Measurements from ENCODE around the gene FXYD2. TPM values are rescaled to one million over a fixed set of nuclear protein-coding genes. Genes with fewer than 3 reads are reported as not detected.

FXYD2 gene
- total and polyA plus RNA-seq, 2 donors from 2014 or later, result 2,527 to 9,664 TPM

- peak; percentile 73 to 90 (median 83) for DNase-seq
- Histone ChIP-seq H3K9ac (ENCODE audit: low read length in 3 of 3) (no peak overlapping the region), H3K27me3 (ENCODE audit: control insufficient read depth, insufficient read depth, low read length) (no peaks in the 10 kb centered on the region), H3K27ac (ENCODE audit: low read depth in 2 of 2, low read length in 2 of 2) (no peak overlapping the region), H3K4me3 (ENCODE audit: low read length in 3 of 3) (no peak overlapping the region), H3K9me3 (ENCODE audit: control insufficient read depth in 2 of 3, insufficient read depth in 1 of 3, low read length in 3 of 3) (no peaks in the 10 kb centered on the region), H3K4me1 (ENCODE audit: control insufficient read depth in 2 of 3, insufficient read depth in 2 of 3, low read depth in 1 of 3, low read length in 3 of 3) (peaks cover 0 to 5% (median 0%) of the 10 kb centered on the region in 3 donors), H3K36me3 (ENCODE audit: control insufficient read depth in 2 of 3, insufficient read depth in 3 of 3, low read length in 3 of 3) (peaks cover 0 to 2% (median 0%) of the 10 kb centered on the region in 3 donors)
- intact Hi-C loops (cut with DNase I), result no loop called here
- peak; percentile 91 for TF ChIP-seq CTCF (IDR thresholded peaks at IDR 0.05; ENCODE audit: borderline replicate concordance, extremely low read depth, insufficient read depth)
- FAIRE-seq, result no peak
These were observed 16.8 kb downstream of the FXYD2 start for GRCh38 chr11:117807482-117808327.

- H3K36me3 ChIP-seq (ENCODE audit: control insufficient read depth in 2 of 3, insufficient read depth in 3 of 3, low read length in 3 of 3), result peaks cover 0 to 8% (median 0%) of the 10 kb centered on the region in 3 donors
- H3K4me3 ChIP-seq (ENCODE audit: low read length in 3 of 3), result no peak overlapping the region
- FAIRE-seq, result no peak
- peak in 1 of 5 donors; percentile 59 for DNase-seq
- H3K9me3 ChIP-seq (ENCODE audit: control insufficient read depth in 2 of 3, insufficient read depth in 1 of 3, low read length in 3 of 3), result no peaks in the 10 kb centered on the region
- no peak overlapping the region for H3K27ac ChIP-seq (ENCODE audit: low read depth in 2 of 2, low read length in 2 of 2)
- no peak for TF ChIP-seq CTCF (IDR thresholded peaks at IDR 0.05; ENCODE audit: borderline replicate concordance, extremely low read depth, insufficient read depth)
- H3K4me1 ChIP-seq (ENCODE audit: control insufficient read depth in 2 of 3, insufficient read depth in 2 of 3, low read depth in 1 of 3, low read length in 3 of 3), result peaks cover 0 to 5% (median 0%) of the 10 kb centered on the region in 3 donors
- H3K9ac ChIP-seq (ENCODE audit: low read length in 3 of 3), result no peak overlapping the region
- no peaks in the 10 kb centered on the region for H3K27me3 ChIP-seq (ENCODE audit: control insufficient read depth, insufficient read depth, low read length)
- intact Hi-C loops (cut with DNase I), result no loop called here
These were observed 17.7 kb downstream of the FXYD2 start for GRCh38 chr11:117806846-117807245.

GRCh38 chr11:117805045-117805444 is 19.5 kb downstream of the FXYD2 start:
- Histone ChIP-seq H3K27ac (ENCODE audit: low read depth in 2 of 2, low read length in 2 of 2) (no peak overlapping the region), H3K36me3 (ENCODE audit: control insufficient read depth in 2 of 3, insufficient read depth in 3 of 3, low read length in 3 of 3) (peaks cover 0 to 8% (median 0%) of the 10 kb centered on the region in 3 donors), H3K4me1 (ENCODE audit: control insufficient read depth in 2 of 3, insufficient read depth in 2 of 3, low read depth in 1 of 3, low read length in 3 of 3) (peaks cover 0 to 5% (median 0%) of the 10 kb centered on the region in 3 donors), H3K9me3 (ENCODE audit: control insufficient read depth in 2 of 3, insufficient read depth in 1 of 3, low read length in 3 of 3) (no peaks in the 10 kb centered on the region), H3K4me3 (ENCODE audit: low read length in 3 of 3) (no peak overlapping the region), H3K9ac (ENCODE audit: low read length in 3 of 3) (no peak overlapping the region), H3K27me3 (ENCODE audit: control insufficient read depth, insufficient read depth, low read length) (no peaks in the 10 kb centered on the region)
- FAIRE-seq (no peak), DNase-seq (no peak)
- TF ChIP-seq CTCF (IDR thresholded peaks at IDR 0.05; ENCODE audit: borderline replicate concordance, extremely low read depth, insufficient read depth), result no peak
- intact Hi-C loops (cut with DNase I), result no loop called here

Measured in kidney (tissue), 14 donors.